HG02571 (cell line): Measurements from ENCODE around the gene PLIN5.

Experiments used
- ATAC-seq: cut with Tn5 transposase; IDR thresholded peaks from one replicate; pipeline ENCODE4 v1.9.1; 2021; ENCODE audit warnings: mild to moderate bottlenecking, moderate library complexity; ENCODE audit not compliant: unreplicated experiment

The PLIN5 gene

GRCh38 chr19:4534836-4535658, at the start of gene PLIN5:
TSS of gene PLIN5 (minus strand) at chr19:4535224. CDS start at chr19:4534074, 1,150 bp downstream.
- no peak for ATAC-seq

GRCh38 chr19:4583961-4584669, 49.1 kb upstream of the PLIN5 start:
- no peak for ATAC-seq

- no peak for ATAC-seq
Observed at GRCh38 chr19:4582980-4583842, 48.2 kb upstream of the PLIN5 start.

DNA sequence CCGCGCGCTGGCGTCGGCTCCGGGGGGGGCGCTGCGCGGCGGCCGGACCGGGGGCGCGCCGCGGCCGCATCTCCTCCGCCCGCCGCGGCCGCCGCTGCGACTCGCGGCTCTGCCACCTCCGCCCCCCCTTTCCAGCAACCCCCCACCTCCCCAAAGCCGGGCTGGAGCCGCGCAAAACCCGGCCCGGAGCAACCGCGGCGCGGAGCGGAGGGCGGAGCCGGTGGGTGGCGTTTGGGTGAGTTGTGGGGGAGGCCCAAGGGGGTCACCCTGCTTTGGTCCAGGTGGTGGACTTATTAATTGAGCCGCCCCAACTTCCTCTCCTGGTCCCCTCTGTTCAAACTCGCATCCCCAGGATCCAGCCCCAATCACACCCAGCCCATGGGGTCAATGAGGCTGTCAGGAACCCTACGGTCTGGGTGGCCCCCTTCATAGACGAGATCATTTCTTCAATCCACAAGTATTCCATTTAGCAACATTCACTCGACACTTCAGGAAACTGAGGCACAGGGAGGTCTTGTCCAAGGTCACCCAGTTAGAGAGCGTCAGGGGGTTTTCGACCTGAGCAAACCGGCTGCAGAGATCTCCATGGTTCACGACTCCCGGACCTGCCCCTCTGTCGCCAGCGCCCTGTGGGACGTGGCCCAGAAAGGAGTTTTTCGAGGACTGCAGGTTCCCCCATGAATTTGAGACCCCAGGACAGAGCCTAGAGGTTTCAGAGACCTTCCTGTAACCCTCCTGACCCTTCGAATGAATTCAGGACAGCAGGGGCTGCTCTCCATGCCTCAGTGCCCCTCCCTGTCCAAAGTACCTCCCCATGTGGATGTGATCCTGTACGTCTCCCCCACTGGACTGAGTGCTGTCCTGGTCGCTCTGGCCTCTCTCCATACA, 46.9 kb upstream of the PLIN5 start:
- no peak for ATAC-seq

DNA sequence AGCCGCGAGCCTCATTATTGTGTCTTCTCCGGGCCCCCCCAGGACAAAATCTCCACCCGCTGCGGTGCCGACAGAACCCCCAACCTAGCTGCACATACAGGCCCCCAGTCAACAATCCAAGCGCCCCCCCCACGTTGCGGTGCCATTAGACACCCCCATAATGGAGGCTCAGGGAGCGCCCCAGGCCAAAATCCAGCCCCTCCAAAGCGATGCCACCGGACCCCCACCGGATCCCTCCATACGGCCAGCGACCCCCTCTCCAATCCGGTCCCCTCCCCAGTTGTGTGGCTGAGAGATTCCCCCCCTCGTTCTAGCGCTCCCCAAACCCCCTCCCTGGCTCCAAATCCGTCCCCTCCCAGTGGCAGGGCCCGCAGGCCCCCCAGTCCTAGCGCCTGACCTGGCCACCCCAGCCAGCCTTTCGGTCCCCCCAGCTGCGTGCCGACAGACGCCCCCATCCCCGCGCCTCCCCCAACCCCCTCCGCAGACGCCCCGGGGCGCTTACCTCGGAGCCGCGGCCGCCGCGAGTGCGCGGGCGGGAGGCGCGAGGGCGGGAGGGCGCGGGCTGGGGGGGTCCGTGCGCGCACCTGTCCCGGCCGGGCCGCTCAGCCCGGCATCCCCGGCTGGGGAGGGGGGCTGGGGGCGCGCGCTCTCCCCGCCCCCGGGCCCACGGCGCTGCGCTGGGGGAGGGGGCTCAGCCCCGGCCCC, 46.1 kb upstream of the PLIN5 start:
- ATAC-seq = no peak

GRCh38 chr19:4580021-4580901, 45.2 kb upstream of the PLIN5 start:
- no peak for ATAC-seq

DNA sequence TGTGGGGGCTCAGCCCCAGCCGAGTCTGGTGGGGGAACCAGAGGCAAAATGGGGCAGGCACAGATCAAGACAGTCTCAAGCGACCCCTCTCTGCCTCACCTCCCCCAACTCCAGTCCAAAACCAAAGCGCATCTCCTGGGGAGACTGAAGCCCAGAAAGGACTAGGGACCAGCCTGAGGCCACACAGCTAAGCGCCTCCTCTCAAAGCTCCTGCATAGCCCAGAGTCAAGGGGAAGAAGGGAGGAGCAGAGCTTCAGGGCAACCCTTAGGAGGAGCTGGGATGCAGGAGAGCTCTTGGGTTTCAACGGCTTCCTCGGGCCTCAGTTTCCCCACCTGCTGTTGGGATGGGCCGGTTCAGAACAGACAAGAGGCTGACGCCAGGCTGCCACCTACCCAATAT, 44.4 kb upstream of the PLIN5 start:
- no peak for ATAC-seq

DNA sequence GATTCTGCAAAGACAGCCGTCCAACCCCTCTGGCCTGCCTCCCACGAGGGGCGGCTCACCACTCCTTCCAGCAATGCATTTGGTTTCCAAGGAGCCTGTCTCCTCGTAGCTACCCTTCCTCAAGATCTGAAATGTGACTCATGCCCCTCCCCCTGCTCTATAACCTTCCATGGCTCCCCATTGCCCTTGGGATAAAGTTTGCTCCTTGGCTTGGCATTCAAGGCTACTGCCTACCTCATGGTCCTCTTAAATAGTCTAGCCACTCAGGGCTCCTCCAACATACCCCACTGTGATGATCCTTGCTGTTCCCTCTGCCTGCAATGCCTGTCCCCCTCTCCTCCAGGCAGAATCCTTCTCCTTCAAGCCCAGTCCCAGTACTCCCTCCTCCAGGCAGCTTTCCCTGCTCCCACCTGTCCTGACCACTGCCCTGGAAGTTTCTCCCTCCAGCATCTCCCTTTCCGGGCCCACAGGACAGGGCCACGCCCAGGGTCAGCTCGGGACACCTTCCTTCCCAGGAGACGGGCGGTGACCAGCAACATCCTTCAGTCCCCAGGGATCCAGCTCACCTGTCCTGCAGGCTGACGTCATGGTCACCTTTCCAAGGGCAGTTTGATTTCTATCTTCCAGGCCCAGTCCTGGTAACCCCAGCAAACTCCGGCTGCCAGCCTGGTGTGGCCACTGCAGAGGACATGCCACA, 43.7 kb upstream of the PLIN5 start:
- no peak for ATAC-seq

DNA sequence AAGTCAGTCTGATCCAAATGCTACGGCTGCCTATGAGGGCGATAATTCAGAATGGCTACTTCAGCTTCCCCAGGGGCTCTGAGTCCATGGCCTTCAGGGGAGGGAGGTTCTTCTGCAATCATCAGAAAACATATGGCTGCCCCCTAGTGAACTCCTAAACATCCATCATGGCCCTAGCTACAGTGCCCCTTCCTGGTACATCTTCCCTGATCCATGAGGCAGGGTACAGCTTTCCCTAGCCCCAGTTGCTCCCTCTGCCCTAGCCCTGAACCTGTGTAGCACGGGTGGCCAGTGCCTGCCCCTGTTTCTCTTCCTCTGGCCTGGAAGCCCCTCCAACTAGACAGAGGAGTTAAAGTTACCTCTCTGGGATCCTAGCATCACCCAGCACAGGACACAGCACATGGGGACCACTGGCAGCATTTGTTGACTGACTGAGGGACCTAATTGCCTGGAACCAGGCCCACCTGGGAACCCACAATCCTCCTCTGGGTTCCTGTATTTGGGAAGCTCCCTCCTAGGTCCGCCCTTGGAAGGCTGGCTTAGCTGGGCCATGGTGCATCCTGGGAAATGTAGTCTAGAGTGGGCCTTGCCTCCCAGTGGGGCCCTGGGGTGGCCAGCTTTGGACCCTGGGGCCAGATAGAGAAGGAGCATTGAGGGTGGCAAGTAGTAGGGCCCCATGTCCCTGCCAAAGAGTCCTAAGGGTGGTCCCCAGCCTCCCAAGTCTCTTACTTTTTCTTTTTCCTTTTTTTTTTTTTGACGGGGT, 42.2 kb upstream of the PLIN5 start:
- ATAC-seq = no peak

DNA sequence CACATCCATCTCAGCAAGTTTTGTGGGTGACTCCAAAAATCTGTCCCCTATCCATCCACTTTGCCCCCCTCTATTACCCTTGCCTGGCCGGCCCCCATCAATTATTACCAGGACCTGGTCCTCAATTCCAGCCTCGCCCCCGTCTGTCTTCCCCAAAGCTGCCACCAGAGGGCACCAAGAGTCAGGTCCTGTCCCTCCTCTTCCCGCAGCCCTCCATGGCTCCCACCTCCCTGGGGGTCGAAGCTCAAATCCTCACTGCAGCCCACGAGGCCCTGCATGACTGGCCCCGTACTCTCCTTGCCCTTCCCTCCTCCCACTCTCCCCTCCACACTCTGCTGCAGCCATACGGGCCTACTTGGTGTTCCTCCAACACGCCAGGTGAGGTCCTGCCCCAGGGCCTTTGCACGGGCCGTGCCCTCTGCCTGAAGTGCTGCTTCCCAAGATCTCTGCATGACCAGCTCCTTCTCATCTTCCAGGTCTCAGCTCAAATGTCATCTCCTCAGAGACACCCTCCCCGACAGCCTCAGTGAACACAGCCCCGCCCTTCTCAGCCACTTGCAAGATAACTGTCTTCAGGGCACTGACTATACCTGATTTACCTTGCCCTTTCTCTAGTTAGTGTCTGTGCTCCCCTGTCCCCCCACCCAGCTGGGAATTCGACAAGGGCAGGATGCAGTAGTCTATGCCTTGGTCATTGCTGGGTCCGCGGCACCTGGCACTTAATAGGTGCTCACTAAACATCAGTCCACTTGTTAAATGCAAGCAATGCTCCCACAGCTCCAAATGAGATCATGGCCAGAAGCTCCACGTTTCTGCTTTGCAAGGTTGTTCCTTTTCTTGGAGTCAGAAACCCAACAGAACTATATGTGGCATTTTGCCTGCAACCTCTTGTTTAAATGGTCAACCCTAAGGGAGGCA, 41.3 kb upstream of the PLIN5 start:
- ATAC-seq = no peak

DNA sequence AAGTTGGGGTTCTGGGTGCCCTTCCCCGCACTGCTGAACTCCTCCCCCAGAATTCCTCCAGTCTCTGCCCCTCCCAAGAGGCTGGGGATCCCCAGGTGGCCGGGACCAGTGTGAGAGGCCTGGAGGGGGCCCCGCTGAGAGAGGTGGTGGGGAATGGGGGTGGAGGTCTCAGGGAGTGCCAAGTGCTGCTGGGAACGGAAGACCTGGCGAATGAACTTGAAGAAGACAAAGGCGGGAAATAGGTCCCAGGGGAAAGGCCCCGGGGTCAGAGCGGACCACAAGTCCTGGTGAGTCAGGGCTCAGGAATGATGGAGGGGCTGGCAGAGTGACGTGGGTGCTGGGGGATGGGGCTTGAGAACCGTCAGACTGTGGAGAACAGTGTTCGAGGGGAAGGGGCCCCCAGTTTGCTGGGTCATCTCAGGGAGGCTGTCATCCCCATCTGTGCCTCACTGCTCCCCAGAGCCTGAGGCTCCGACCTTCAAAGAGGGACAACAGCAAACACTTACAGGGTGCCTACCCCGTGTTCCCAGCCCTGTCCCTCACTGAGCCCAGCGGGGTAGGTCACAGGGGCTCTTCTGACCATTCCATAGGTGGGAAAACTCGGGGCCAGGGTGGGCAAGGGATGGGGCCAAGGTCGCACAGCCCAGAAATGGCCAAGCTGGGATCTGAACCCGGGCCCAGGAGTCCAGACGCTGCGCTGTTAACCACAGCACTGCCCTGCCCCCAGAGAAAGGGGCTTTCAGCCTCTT, 40.4 kb upstream of the PLIN5 start:
- no peak for ATAC-seq

DNA sequence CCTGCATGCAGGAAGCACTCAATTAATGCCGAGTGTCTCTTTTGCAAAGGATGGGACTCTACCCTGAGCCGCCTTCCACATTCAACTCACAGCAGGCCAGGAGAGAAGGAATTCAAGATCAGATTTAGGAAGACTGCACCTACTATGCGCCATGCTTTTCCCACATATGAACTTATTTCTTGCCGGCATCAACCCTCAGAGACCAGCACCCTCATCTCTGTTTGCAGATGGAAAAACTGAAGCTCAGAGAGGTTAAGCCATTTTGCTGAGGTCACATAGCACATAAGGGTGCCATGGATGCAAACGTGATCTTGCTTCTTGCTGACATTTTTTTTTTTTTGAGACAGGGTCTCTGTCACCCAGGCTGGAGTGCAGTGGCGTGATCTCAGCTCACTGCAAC, 38.7 kb upstream of the PLIN5 start:
- no peak for ATAC-seq

DNA sequence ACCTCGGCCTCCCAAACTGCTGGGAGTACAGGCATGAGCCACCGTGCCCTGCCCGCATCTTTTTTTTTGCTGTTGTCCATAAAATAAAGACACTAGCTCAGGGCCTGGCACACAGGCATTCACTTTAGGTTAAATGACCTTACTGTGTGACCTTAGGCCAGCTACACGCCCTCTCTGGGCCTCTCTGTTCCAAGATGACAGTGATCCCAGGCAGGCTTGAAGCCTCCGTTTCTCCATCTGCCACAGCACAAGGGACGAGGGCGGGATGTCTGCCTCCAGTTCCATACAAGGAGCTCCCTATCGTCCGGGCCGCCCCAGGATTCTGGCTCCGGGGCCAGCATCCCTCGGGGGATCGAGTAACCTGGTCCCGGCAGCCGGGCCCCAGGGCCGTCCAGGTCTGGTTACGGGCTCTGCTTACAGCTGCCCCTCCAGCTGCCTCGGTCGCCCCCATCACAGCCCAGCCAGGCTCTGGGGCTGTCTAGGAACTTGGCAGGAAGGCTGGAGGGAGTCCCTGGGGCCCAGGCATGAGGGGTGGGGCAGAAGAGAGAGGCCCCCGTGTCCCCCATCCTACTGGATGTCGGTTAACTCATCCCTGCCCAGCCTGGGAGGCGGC, 36.4 kb upstream of the PLIN5 start:
- ATAC-seq = no peak

DNA sequence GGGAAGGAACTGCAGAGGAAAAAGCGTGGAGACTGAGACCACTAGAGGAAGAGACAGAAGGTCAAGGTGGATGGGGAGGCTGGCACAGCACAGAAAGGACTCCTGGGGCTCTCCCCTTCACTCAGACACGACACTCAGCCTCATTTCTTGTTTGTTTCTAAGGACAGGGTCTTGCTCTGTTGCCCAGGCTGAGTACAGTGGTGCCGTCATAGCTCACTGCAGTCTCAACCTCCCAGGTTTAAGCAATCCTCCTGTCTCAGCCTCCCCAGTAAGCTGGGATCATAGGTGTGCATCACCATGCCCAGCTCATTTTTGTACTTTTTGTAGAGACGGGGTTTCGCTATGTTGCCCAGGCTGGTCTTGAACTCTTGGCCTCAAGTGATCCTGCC, 35.9 kb upstream of the PLIN5 start:
- ATAC-seq = no peak

- no peak for ATAC-seq
Observed at GRCh38 chr19:4570402-4570801, 35.4 kb upstream of the PLIN5 start.
